ENCODE measurements around the gene AHNAK. TPM values are rescaled to one million over a fixed set of nuclear protein-coding genes. Genes with fewer than 3 reads are reported as not detected.
"Not testable (repeated sequence)": the region's sequence is repeated elsewhere in the genome, so short reads cannot be mapped to it uniquely, and the experiment has no call there.

AHNAK gene
- polyA plus RNA-seq, 10 donors: 269 to 408 (median 312) TPM

GRCh38 chr11:62554387-62555167 lies 8.0 kb upstream of the AHNAK start:
- peak; percentile 66 to 79 (median 79) for DNase-seq

- peak in 2 of 3 donors; percentile 14 to 86 for DNase-seq
These were observed 7.3 kb upstream of the AHNAK start for GRCh38 chr11:62553839-62554361.

- DNase-seq: peak; percentile 92 to 96 (median 93)
These were observed 6.7 kb upstream of the AHNAK start for GRCh38 chr11:62553080-62553838.

- peak in 2 of 3 donors; percentile 64 to 78 for DNase-seq
These were observed 6.0 kb upstream of the AHNAK start for GRCh38 chr11:62552485-62553079.

GRCh38 chr11:62550478-62550877 lies 3.9 kb upstream of the AHNAK start:
- DNase-seq: not testable (repeated sequence)

GRCh38 chr11:62548545-62549335 lies 2.1 kb upstream of the AHNAK start:
- DNase-seq: peak in 1 of 3 donors; percentile 21

GRCh38 chr11:62547691-62548281 lies 1.2 kb upstream of the AHNAK start:
- DNase-seq: peak; percentile 44 to 61 (median 59)

GRCh38 chr11:62546929-62547625 lies 471 bp upstream of the AHNAK start:
- DNase-seq: peak in 2 of 3 donors; percentile 70 to 90

GRCh38 chr11:62545437-62546243 lies 966 bp downstream of the AHNAK start:
- DNase-seq: peak; percentile 96 to 99 (median 98)

- DNase-seq: peak in 2 of 3 donors; percentile 27 to 67
These were observed 1.8 kb downstream of the AHNAK start for GRCh38 chr11:62544581-62545436.

GRCh38 chr11:62543680-62544444 lies 2.7 kb downstream of the AHNAK start:
- DNase-seq: peak in 2 of 3 donors; percentile 18 to 50

- DNase-seq: peak; percentile 83 to 95 (median 92)
These were observed 3.6 kb downstream of the AHNAK start for GRCh38 chr11:62542750-62543567.

GRCh38 chr11:62542111-62542745 lies 4.4 kb downstream of the AHNAK start:
- no peak for DNase-seq

- peak in 2 of 3 donors; percentile 27 to 60 for DNase-seq
These were observed 5.6 kb downstream of the AHNAK start for GRCh38 chr11:62540804-62541701.
